IMR-90 (cell line): ENCODE data around the gene KDSR. TPM values are rescaled to one million over a fixed set of nuclear protein-coding genes. Genes with fewer than 3 reads are reported as not detected.

Experiments used
- ATAC-seq: fragments of 200-7000 bp; cut with Tn5 transposase; 2 replicates; pipeline ENCODE4 v1.9.1; 2020; ENCODE audit warnings: low read depth, mild to moderate bottlenecking, moderate library complexity
- BruUV-seq: library from RNA; stranded (reverse); fragments of 400-500 nt; replicated peaks from 2 replicates; lab custom pipeline; 2021; lab: Mats Ljungman, UMichigan
- CTCF ChIA-PET: fragments of 300-600 bp; formaldehyde crosslinking; extraction: SDS; loops from one replicate; lab custom pipeline; 2021; ENCODE audit warnings: antibody characterized with exemption; lab: Yijun Ruan, JAX
- POLR2A ChIA-PET: fragments of 300-600 bp; sonication (Branson Sonifier 250); formaldehyde crosslinking; loops from one replicate; lab custom pipeline; 2022; ENCODE audit warnings: antibody characterized with exemption; ENCODE audit not compliant: unreplicated experiment; lab: Charles Lee
- DNase-seq: peaks from one replicate; pipeline ENCODE4 v3.0.0; 2013
- H2AFZ ChIP-seq: replicated peaks from 2 replicates; pipeline ENCODE3; 2013; ENCODE audit warnings: low read length, mild to moderate bottlenecking; ENCODE audit not compliant: poor library complexity
- H2AK5ac ChIP-seq: 2 replicates; pipeline ENCODE4 v1.6.1; 2013; ENCODE audit warnings: low read depth, low read length, inconsistent platforms
- H2AK9ac ChIP-seq: replicated peaks from 2 replicates; pipeline ENCODE3; 2013; ENCODE audit warnings: mild to moderate bottlenecking, low read depth, low read length, moderate library complexity; ENCODE audit not compliant: poor library complexity
- H2BK120ac ChIP-seq: 2 replicates; pipeline ENCODE4 v1.6.1; 2013; ENCODE audit warnings: low read depth, low read length, inconsistent platforms
- H2BK15ac ChIP-seq: 3 replicates; pipeline ENCODE4 v1.6.1; 2013; ENCODE audit warnings: low read depth, low read length, inconsistent platforms
- H2BK20ac ChIP-seq: 2 replicates; pipeline ENCODE4 v1.6.1; 2013; ENCODE audit warnings: low read depth, mild to moderate bottlenecking, inconsistent platforms, low read length, moderate library complexity
- H2BK5ac ChIP-seq: 2 replicates; pipeline ENCODE4 v1.6.1; 2013; ENCODE audit warnings: mild to moderate bottlenecking, low read depth, low read length, inconsistent platforms; ENCODE audit not compliant: poor library complexity, severe bottlenecking
- H3K14ac ChIP-seq: replicated peaks from 2 replicates; pipeline ENCODE4 v1.6.1; 2013; ENCODE audit warnings: low read depth, low read length, inconsistent platforms
- H3K18ac ChIP-seq: 2 replicates; pipeline ENCODE4 v1.6.1; 2013; ENCODE audit warnings: low read depth, low read length, control low read depth
- H3K23ac ChIP-seq: 2 replicates; pipeline ENCODE4 v1.6.1; 2013; ENCODE audit warnings: low read depth, low read length, inconsistent platforms
- H3K27ac ChIP-seq: 2 replicates; pipeline ENCODE4 v1.5.1; 2013; ENCODE audit warnings: mild to moderate bottlenecking, control low read depth, low read length; ENCODE audit not compliant: insufficient read depth
- H3K27me3 ChIP-seq: 2 replicates; pipeline ENCODE4 v1.6.1; 2013; ENCODE audit warnings: low read length; ENCODE audit not compliant: control insufficient read depth, insufficient read depth
- H3K36me3 ChIP-seq: 2 replicates; pipeline ENCODE4 v1.6.1; 2013; ENCODE audit warnings: low read length, mixed read lengths; ENCODE audit not compliant: control insufficient read depth, insufficient read depth
- H3K4ac ChIP-seq: 2 replicates; pipeline ENCODE4 v1.6.1; 2013; ENCODE audit warnings: low read depth, low read length, inconsistent platforms
- H3K4me1 ChIP-seq: 2 replicates; pipeline ENCODE4 v1.6.1; 2013; ENCODE audit warnings: low read length, mixed read lengths; ENCODE audit not compliant: control insufficient read depth, insufficient read depth
- H3K4me2 ChIP-seq: 2 replicates; pipeline ENCODE4 v1.6.1; 2013; ENCODE audit warnings: low read depth, mild to moderate bottlenecking, control low read depth, low read length, moderate library complexity
- H3K4me3 ChIP-seq: 2 replicates; pipeline ENCODE4 v1.5.1; 2013; ENCODE audit warnings: low read depth, mild to moderate bottlenecking, control low read depth, low read length, moderate library complexity; ENCODE audit not compliant: insufficient read depth
- H3K56ac ChIP-seq: 2 replicates; pipeline ENCODE4 v1.6.1; 2013; ENCODE audit warnings: low read length, inconsistent platforms; ENCODE audit not compliant: insufficient read depth; ENCODE audit errors: extremely low read depth
- H3K79me1 ChIP-seq, 2 experiments: 2 replicates each; pipeline ENCODE4 v1.6.1; 2013; ENCODE audit warnings: low read length in 2 of 2, inconsistent platforms in 1 of 2, low read depth in 1 of 2
- H3K9ac ChIP-seq: 2 replicates; pipeline ENCODE4 v1.6.1; 2013; ENCODE audit warnings: low read depth, low read length, control low read depth
- H3K9me1 ChIP-seq: 2 replicates; pipeline ENCODE4 v1.6.1; 2013; ENCODE audit warnings: low read length, inconsistent platforms; ENCODE audit not compliant: insufficient read depth
- H3K9me3 ChIP-seq: 2 replicates; pipeline ENCODE4 v1.6.1; 2013; ENCODE audit warnings: low read length; ENCODE audit not compliant: control insufficient read depth, insufficient read depth
- H4K20me1 ChIP-seq: 2 replicates; pipeline ENCODE4 v1.6.1; 2013; ENCODE audit warnings: low read length, inconsistent platforms; ENCODE audit not compliant: insufficient read depth
- H4K5ac ChIP-seq: 2 replicates; pipeline ENCODE4 v1.6.1; 2013; ENCODE audit warnings: mild to moderate bottlenecking, low read depth, low read length, control low read depth
- H4K8ac ChIP-seq, 2 experiments: 2 replicates each; pipeline ENCODE4 v1.6.1; 2013; ENCODE audit warnings: low read depth in 2 of 2, low read length in 2 of 2, control low read depth in 1 of 2, inconsistent platforms in 1 of 2
- H4K91ac ChIP-seq: 2 replicates; pipeline ENCODE4 v1.6.1; 2013; ENCODE audit warnings: low read depth, low read length, inconsistent platforms; ENCODE audit not compliant: insufficient read depth
- BHLHE40 ChIP-seq: fragments of 150-350 bp; IDR thresholded peaks from 2 replicates; pipeline ENCODE4 v1.6.1; 2016; ENCODE audit warnings: mild to moderate bottlenecking, low read depth, low read length
- CEBPB ChIP-seq: IDR thresholded peaks from 2 replicates; pipeline ENCODE4 v1.6.1; 2012; ENCODE audit warnings: low read depth, low read length, improper control_type of control experiment
- CHD1 ChIP-seq: IDR thresholded peaks from 2 replicates; pipeline ENCODE4 v1.6.1; 2012; ENCODE audit warnings: low read depth, low read length, improper control_type of control experiment
- CTCF ChIP-seq: conservative IDR thresholded peaks from 2 replicates; pipeline ENCODE4 v1.5.1; 2012; ENCODE audit warnings: mild to moderate bottlenecking, low read depth, low read length, improper control_type of control experiment
- ELK1 ChIP-seq: fragments of 150-350 bp; IDR thresholded peaks from 2 replicates; pipeline ENCODE4 v1.6.1; 2016; ENCODE audit warnings: low read depth, mild to moderate bottlenecking, low read length, moderate library complexity, borderline replicate concordance
- FOS ChIP-seq: fragments of 150-350 bp; IDR thresholded peaks from 2 replicates; pipeline ENCODE4 v1.6.1; 2016; ENCODE audit warnings: low read depth, low read length
- MAFK ChIP-seq: IDR thresholded peaks from 2 replicates; pipeline ENCODE4 v1.6.1; 2012; ENCODE audit warnings: low read depth, low read length, improper control_type of control experiment
- MAZ ChIP-seq: IDR thresholded peaks from 2 replicates; pipeline ENCODE4 v1.6.1; 2012; ENCODE audit warnings: low read depth, mild to moderate bottlenecking, low read length, improper control_type of control experiment, moderate library complexity, borderline replicate concordance
- MXI1 ChIP-seq: IDR thresholded peaks from 2 replicates; pipeline ENCODE4 v1.6.1; 2012; ENCODE audit warnings: low read depth, mild to moderate bottlenecking, low read length, moderate library complexity, borderline replicate concordance
- NFE2L2 ChIP-seq: fragments of 150-350 bp; IDR thresholded peaks from 2 replicates; pipeline ENCODE4 v1.6.1; 2016; ENCODE audit warnings: low read depth, mild to moderate bottlenecking, low read length
- POLR2A ChIP-seq: IDR thresholded peaks from 2 replicates; pipeline ENCODE4 v1.6.1; 2012; ENCODE audit warnings: mild to moderate bottlenecking, low read depth, low read length
- RAD21 ChIP-seq: IDR thresholded peaks from 2 replicates; pipeline ENCODE4 v1.6.1; 2012; ENCODE audit warnings: low read length, improper control_type of control experiment
- RCOR1 ChIP-seq: IDR thresholded peaks from 2 replicates; pipeline ENCODE4 v1.6.1; 2012; ENCODE audit warnings: mild to moderate bottlenecking, low read length, improper control_type of control experiment; ENCODE audit not compliant: insufficient replicate concordance
- RFX5 ChIP-seq: IDR thresholded peaks from 2 replicates; pipeline ENCODE4 v1.8.0; 2012; ENCODE audit warnings: low read depth, mild to moderate bottlenecking, low read length, moderate library complexity
- WGBS, 2 experiments: methylation state at CpG; one replicate each; pipeline versions ENCODE4 v1.1.5 to v1.1.7; 2013; ENCODE audit warnings: missing lambda C conversion rate in 2 of 2; ENCODE audit not compliant: insufficient read length in 1 of 2; ENCODE audit errors: extremely low coverage in 2 of 2; 5-methylcytosine and 5-hydroxymethylcytosine counted together
- dilution Hi-C: fragments of 300-500 bp; cut with HindIII; formaldehyde crosslinking; loops from one replicate; pipeline ENCODE4 v1.14.3; 2018; ENCODE audit warnings: low sequenced_read_pairs; ENCODE audit not compliant: unreplicated experiment
- in situ Hi-C: fragments of 300-500 bp; cut with MboI; formaldehyde crosslinking; loops from 3 replicates; pipeline ENCODE4 v1.14.3; 2019; ENCODE audit warnings: low sequenced_read_pairs, inconsistent platforms, mixed read lengths
- intact Hi-C: fragments of 100-400 bp; cut with micrococcal nuclease; formaldehyde crosslinking; loops from 2 replicates; pipeline ENCODE4 v1.10.0; 2022
- polyA plus RNA-seq, 3 experiments: library from polyadenylated mRNA; depleted of rRNA; stranded (reverse); fragments of >200 nt; gene quantifications; 2 replicates each; pipeline ENCODE4 v1.2.3, GENCODE V29; 2012; ENCODE audit warnings: low replicate concordance in 1 of 3
- total RNA-seq: library from RNA; depleted of rRNA; stranded (reverse); fragments of >200 nt; gene quantifications from 2 replicates; pipeline ENCODE4 v1.2.3, GENCODE V29; 2012

KDSR gene
- total and polyA plus RNA-seq, 2 of the 4 experiments (the other 2 are of a cell fraction) = 21.5 to 21.9 TPM

- no TSS peak for BruUV-seq
- peak overlapping the region; percentile 21 to 69; a peak in 3 of 4 replicates for H4K8ac ChIP-seq
- WGBS, 2 experiments = 1% methylated on average over 31 of the region's 65 CpGs; no CpG with 5 or more reads in 1 of the 2 experiments
- peak overlapping the region; percentile 83 for H3K9ac ChIP-seq
- peak overlapping the region; percentile 60 for H2BK120ac ChIP-seq
- CTCF ChIA-PET = interaction anchor here (0.5 to 0.9 kb wide), 2 partner anchors 14 to 53 kb away, joined by 3 to 4 read pairs; no protein-coding TSS in a partner anchor
- peaks cover 8 to 38% of the 10 kb centered on the region in 2 experiments for H3K79me1 ChIP-seq
- dilution Hi-C loops (no loop called here), in situ Hi-C loops (no loop called here), intact Hi-C loops (loop anchor here (1.0 kb wide), 2 partner anchors 30 to 56 kb away; partner anchors contain the start of gene VPS4B)
- H3K14ac ChIP-seq = peak overlapping the region; percentile 87
- H4K91ac ChIP-seq = peak overlapping the region; percentile 68
- peak overlapping the region; percentile 92; the same call in 1 of the 2 replicates for H2AK5ac ChIP-seq
- peak overlapping the region; percentile 91 for H2AK9ac ChIP-seq
- POLR2A ChIA-PET = interaction anchor here (0.5 to 1.0 kb wide), 2 partner anchors 10 to 668 kb away, joined by 5 to 11 read pairs; no protein-coding TSS in a partner anchor
- no peaks in the 10 kb centered on the region for H3K9me3 ChIP-seq
- 0 out of 2 replicates have a peak, but pooled peaks cover 3% of the 10 kb centered on the region for H3K4me1 ChIP-seq
- H3K18ac ChIP-seq = no peak overlapping the region; the same call in 1 of the 2 replicates
- peak; percentile 69 for DNase-seq
- H3K9me1 ChIP-seq = peaks cover 5% of the 10 kb centered on the region
- H3K4ac ChIP-seq = peak overlapping the region; percentile 91
- peaks cover 7% of the 10 kb centered on the region for H3K36me3 ChIP-seq
- ATAC-seq = peak; percentile 8
- peaks cover 16% of the 10 kb centered on the region for H4K20me1 ChIP-seq
- H2BK20ac ChIP-seq = peak overlapping the region; percentile 40; the same call in 1 of the 2 replicates
- peak overlapping the region; percentile 71 for H2BK5ac ChIP-seq
- 0 out of 2 replicates have a peak overlapping the region, but pooled peaks have one; percentile 24 for H4K5ac ChIP-seq
- H2BK15ac ChIP-seq = no peak overlapping the region
- H3K4me3 ChIP-seq = peak overlapping the region; percentile 75
- H3K56ac ChIP-seq = peak overlapping the region; percentile 78; the same call in 1 of the 2 replicates
- peak overlapping the region; percentile 99 for H2AFZ ChIP-seq
- peak overlapping the region; percentile 84 for H3K4me2 ChIP-seq
- peak overlapping the region; percentile 99 for H3K23ac ChIP-seq
- H3K27me3 ChIP-seq = no peaks in the 10 kb centered on the region
- H3K27ac ChIP-seq = peak overlapping the region; percentile 79
- TF ChIP-seq RAD21 = no peak
- no peak; the same call in 1 of the 2 replicates for TF ChIP-seq BHLHE40
- TF ChIP-seq CEBPB = no peak
- TF ChIP-seq MAFK = 0 out of 2 replicates have a peak, but pooled peaks have one; percentile 10
- no peak for TF ChIP-seq CHD1
- TF ChIP-seq FOS = peak; percentile 36; the same call in 1 of the 2 replicates
- no peak for TF ChIP-seq POLR2A
- peak; percentile 42 for TF ChIP-seq RCOR1
- no peak for TF ChIP-seq RFX5
- TF ChIP-seq MXI1 = no peak
- no peak for TF ChIP-seq MAZ
- TF ChIP-seq CTCF = no peak
- TF ChIP-seq ELK1 = no peak
- no peak for TF ChIP-seq NFE2L2
Observed at GRCh38 chr18:63366213-63367052, 573 bp downstream of the KDSR start.
